ENCODE data around the gene PIGX. TPM values are rescaled to one million over a fixed set of nuclear protein-coding genes. Genes with fewer than 3 reads are reported as not detected.
"Not testable (repeated sequence)": the region's sequence is repeated elsewhere in the genome, so short reads cannot be mapped to it uniquely, and the experiment has no call there.

The PIGX gene
- total RNA-seq, 1 donor: 19.2 TPM

DNA sequence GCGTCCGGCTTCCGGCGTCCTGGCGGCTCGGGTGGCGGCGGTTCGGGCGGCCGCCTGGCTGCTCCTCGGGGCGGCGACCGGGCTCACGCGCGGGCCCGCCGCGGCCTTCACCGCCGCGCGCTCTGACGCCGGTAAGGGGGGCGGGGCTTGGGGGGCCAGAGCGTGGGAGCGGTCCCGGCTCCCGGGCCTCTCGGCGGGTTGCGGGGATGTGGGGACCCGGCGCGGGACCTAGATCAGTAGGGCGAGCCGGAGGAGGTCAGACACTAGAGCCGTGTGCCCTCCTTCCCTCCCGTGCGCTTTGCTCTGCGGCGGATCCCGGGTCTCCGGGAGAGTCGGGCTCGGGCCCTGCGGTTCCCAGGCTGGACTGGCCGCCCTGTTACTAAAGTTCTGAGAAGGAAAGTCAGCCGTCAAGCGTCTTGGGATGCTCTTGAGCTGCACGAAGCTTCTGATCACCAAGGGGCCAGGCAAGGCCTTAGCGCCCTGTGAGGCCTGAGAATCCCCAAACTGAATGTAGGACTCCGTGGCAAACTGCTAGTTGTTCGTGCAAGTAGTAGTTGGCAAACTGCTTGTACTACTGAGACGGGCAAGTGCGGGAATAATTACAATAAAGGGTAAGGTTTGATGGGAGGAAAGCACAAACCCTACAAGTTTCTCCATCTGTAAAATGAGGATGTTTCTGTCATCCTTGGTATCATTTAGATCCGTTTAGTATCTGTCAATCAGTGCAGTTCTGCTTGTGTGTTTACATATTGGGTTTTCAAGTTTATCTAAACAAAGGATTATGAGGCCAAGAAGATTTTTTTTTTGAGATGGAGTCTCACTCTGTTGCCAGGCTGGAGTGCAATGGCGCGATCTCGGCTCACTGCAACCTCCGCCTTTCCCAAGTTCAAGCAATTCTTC lies 587 bp downstream of the PIGX start:
- TF ChIP-seq, protein P1, sequence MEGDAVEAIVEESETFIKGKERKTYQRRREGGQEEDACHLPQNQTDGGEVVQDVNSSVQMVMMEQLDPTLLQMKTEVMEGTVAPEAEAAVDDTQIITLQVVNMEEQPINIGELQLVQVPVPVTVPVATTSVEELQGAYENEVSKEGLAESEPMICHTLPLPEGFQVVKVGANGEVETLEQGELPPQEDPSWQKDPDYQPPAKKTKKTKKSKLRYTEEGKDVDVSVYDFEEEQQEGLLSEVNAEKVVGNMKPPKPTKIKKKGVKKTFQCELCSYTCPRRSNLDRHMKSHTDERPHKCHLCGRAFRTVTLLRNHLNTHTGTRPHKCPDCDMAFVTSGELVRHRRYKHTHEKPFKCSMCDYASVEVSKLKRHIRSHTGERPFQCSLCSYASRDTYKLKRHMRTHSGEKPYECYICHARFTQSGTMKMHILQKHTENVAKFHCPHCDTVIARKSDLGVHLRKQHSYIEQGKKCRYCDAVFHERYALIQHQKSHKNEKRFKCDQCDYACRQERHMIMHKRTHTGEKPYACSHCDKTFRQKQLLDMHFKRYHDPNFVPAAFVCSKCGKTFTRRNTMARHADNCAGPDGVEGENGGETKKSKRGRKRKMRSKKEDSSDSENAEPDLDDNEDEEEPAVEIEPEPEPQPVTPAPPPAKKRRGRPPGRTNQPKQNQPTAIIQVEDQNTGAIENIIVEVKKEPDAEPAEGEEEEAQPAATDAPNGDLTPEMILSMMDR (IDR thresholded peaks at IDR 0.05; ENCODE audit: extremely low read depth, low read depth, low read length): no peak
- Histone ChIP-seq H3K27me3 (ENCODE audit: insufficient read depth, low read length) (no peaks in the 10 kb centered on the region), H3K4me3 (ENCODE audit: insufficient read depth, low read length) (peak overlapping the region; percentile 95), H3K27ac (ENCODE audit: low read depth, low read length) (peak overlapping the region; percentile 94), H3K9me3 (ENCODE audit: low read depth, low read length) (no peaks in the 10 kb centered on the region), H3K4me1 (ENCODE audit: insufficient read depth, low read length) (peaks cover 14% of the 10 kb centered on the region), H3K4me2 (ENCODE audit: insufficient read depth, low read length) (peak overlapping the region; percentile 100), H3K79me2 (ENCODE audit: insufficient read depth, low read length) (peaks cover 21% of the 10 kb centered on the region), H3K36me3 (ENCODE audit: insufficient read depth, low read length) (no peaks in the 10 kb centered on the region), H2AFZ (ENCODE audit: low read length) (peak overlapping the region; percentile 96), H4K20me1 (ENCODE audit: insufficient read depth, low read length) (no peaks in the 10 kb centered on the region)
- peak; percentile 94 for DNase-seq (ENCODE audit: insufficient read length, low spot score, missing footprints)

GRCh38 chr3:196717162-196717561 lies 5.0 kb downstream of the PIGX start:
- not testable (repeated sequence) for H3K4me3 ChIP-seq (ENCODE audit: insufficient read depth, low read length); H2AFZ ChIP-seq (ENCODE audit: low read length)
- peaks cover 25% of the 10 kb centered on the region for H3K79me2 ChIP-seq (ENCODE audit: insufficient read depth, low read length)

DNA sequence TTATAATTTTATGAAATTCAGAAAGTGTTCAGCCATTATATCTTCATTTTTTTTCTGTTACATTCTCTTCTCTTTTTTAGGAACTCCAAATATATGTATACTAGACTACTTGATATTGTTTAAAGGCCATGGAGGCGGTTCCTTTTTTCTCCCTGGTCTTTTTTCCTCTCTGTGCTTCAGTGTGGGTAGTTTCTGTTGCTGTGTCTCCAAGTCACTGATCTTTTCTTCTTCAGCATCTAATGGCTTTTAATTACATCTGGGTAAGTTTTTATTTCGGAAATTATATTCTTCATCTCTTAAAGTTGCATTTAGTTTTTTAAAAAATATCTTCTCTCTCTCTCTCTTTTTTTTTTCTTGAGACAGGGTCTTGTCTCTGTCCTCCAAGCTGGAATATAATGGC lies 8.9 kb downstream of the PIGX start:
- Histone ChIP-seq H2AFZ (ENCODE audit: low read length) (no peak overlapping the region), H3K36me3 (ENCODE audit: insufficient read depth, low read length) (peaks cover 21% of the 10 kb centered on the region), H3K4me2 (ENCODE audit: insufficient read depth, low read length) (no peak overlapping the region), H3K79me2 (ENCODE audit: insufficient read depth, low read length) (peaks cover 5% of the 10 kb centered on the region), H3K27ac (ENCODE audit: low read depth, low read length) (no peak overlapping the region), H3K4me3 (ENCODE audit: insufficient read depth, low read length) (no peak overlapping the region), H3K9me3 (ENCODE audit: low read depth, low read length) (no peaks in the 10 kb centered on the region), H3K27me3 (ENCODE audit: insufficient read depth, low read length) (no peaks in the 10 kb centered on the region), H3K4me1 (ENCODE audit: insufficient read depth, low read length) (no peaks in the 10 kb centered on the region), H4K20me1 (ENCODE audit: insufficient read depth, low read length) (no peaks in the 10 kb centered on the region)
- TF ChIP-seq, protein P1 (IDR thresholded peaks at IDR 0.05; ENCODE audit: extremely low read depth, low read depth, low read length): no peak
- no peak for DNase-seq (ENCODE audit: insufficient read length, low spot score, missing footprints)

More at GRCh38 chr3:196717162-196717561, 5.0 kb downstream of the PIGX start:
- H3K4me2 ChIP-seq (ENCODE audit: insufficient read depth, low read length); H3K9me3 ChIP-seq (ENCODE audit: low read depth, low read length); H4K20me1 ChIP-seq (ENCODE audit: insufficient read depth, low read length); H3K27ac ChIP-seq (ENCODE audit: low read depth, low read length); H3K27me3 ChIP-seq (ENCODE audit: insufficient read depth, low read length); DNase-seq (ENCODE audit: insufficient read length, low spot score, missing footprints); H3K4me1 ChIP-seq (ENCODE audit: insufficient read depth, low read length): not testable (repeated sequence)
- H3K36me3 ChIP-seq (ENCODE audit: insufficient read depth, low read length): peaks cover 15% of the 10 kb centered on the region

- Histone ChIP-seq H3K36me3 (ENCODE audit: insufficient read depth, low read length) (peaks cover 21% of the 10 kb centered on the region), H3K4me3 (ENCODE audit: insufficient read depth, low read length) (no peak overlapping the region), H3K27ac (ENCODE audit: low read depth, low read length) (peak overlapping the region; percentile 10), H2AFZ (ENCODE audit: low read length) (no peak overlapping the region), H3K79me2 (ENCODE audit: insufficient read depth, low read length) (no peaks in the 10 kb centered on the region), H4K20me1 (ENCODE audit: insufficient read depth, low read length) (peaks cover 3% of the 10 kb centered on the region), H3K9me3 (ENCODE audit: low read depth, low read length) (no peaks in the 10 kb centered on the region), H3K27me3 (ENCODE audit: insufficient read depth, low read length) (no peaks in the 10 kb centered on the region), H3K4me2 (ENCODE audit: insufficient read depth, low read length) (peak overlapping the region; percentile 41), H3K4me1 (ENCODE audit: insufficient read depth, low read length) (peaks cover 14% of the 10 kb centered on the region)
- peak; percentile 90 for DNase-seq (ENCODE audit: insufficient read length, low spot score, missing footprints)
- TF ChIP-seq, protein P1 (IDR thresholded peaks at IDR 0.05; ENCODE audit: extremely low read depth, low read depth, low read length): no peak
These were observed 14.9 kb downstream of the PIGX start for GRCh38 chr3:196726788-196727675.

Data from osteoblast (primary cell).